MM.1S (cell line): ENCODE results near the gene PIGM.

ENCODE experiments used
- CTCF ChIP-seq: fragments of 300-600 bp; sonication (generic); IDR thresholded peaks from 2 replicates; pipeline ENCODE4 v1.5.1; 2016; ENCODE audit warnings: antibody characterized with exemption, low read length, mixed read lengths
- EZH2 ChIP-seq: fragments of 300-600 bp; sonication (generic); optimal IDR thresholded peaks from 2 replicates; pipeline ENCODE3; 2017; ENCODE audit warnings: low read depth, mild to moderate bottlenecking, antibody characterized with exemption, low read length, mixed read lengths
- EZH2phosphoT487 ChIP-seq: fragments of 300-600 bp; sonication (generic); IDR thresholded peaks from 2 replicates; pipeline ENCODE4 v1.6.1; 2018; ENCODE audit warnings: antibody characterized with exemption, low read length

GRCh38 chr1:160032165-160032820 lies 503 bp upstream of the PIGM start:
- no peak for TF ChIP-seq CTCF
- no peak for TF ChIP-seq EZH2
- no peak for TF ChIP-seq EZH2phosphoT487
